ENCODE results near the gene ARID1B.

The ARID1B gene

DNA sequence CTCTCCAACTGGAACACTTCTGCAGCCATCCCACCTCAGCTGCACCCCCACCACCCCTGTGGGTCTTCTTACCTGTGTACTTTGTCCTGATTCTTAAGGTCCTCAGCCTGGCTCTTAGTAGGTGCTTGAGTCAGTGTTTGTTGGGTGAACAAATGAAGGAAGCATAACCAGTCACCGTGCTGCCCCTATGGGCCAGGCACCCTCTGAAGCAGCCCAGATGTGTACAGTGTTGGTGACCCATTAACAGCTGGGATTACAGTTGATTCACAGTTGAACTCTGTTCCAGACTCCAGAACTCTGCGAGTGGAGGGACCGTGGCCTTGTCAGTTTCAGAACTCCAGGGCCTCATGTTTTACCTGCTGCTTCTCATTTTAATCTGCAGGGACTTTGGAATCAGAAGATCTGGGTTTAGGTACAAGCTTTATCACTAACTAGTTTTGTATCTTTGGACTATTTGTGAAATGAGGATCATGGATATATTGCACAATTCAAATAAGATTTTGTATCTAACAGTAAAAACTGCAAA, 342.4 kb downstream of the ARID1B start:
- TF ChIP-seq, protein P1, sequence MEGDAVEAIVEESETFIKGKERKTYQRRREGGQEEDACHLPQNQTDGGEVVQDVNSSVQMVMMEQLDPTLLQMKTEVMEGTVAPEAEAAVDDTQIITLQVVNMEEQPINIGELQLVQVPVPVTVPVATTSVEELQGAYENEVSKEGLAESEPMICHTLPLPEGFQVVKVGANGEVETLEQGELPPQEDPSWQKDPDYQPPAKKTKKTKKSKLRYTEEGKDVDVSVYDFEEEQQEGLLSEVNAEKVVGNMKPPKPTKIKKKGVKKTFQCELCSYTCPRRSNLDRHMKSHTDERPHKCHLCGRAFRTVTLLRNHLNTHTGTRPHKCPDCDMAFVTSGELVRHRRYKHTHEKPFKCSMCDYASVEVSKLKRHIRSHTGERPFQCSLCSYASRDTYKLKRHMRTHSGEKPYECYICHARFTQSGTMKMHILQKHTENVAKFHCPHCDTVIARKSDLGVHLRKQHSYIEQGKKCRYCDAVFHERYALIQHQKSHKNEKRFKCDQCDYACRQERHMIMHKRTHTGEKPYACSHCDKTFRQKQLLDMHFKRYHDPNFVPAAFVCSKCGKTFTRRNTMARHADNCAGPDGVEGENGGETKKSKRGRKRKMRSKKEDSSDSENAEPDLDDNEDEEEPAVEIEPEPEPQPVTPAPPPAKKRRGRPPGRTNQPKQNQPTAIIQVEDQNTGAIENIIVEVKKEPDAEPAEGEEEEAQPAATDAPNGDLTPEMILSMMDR (conservative IDR thresholded peaks at IDR 0.05; ENCODE audit: low read depth, low read length) = no peak
- H3K4me3 ChIP-seq (ENCODE audit: low read depth, low read length) = no peak overlapping the region
- DNase-seq (ENCODE audit: low read depth) = no peak

DNA sequence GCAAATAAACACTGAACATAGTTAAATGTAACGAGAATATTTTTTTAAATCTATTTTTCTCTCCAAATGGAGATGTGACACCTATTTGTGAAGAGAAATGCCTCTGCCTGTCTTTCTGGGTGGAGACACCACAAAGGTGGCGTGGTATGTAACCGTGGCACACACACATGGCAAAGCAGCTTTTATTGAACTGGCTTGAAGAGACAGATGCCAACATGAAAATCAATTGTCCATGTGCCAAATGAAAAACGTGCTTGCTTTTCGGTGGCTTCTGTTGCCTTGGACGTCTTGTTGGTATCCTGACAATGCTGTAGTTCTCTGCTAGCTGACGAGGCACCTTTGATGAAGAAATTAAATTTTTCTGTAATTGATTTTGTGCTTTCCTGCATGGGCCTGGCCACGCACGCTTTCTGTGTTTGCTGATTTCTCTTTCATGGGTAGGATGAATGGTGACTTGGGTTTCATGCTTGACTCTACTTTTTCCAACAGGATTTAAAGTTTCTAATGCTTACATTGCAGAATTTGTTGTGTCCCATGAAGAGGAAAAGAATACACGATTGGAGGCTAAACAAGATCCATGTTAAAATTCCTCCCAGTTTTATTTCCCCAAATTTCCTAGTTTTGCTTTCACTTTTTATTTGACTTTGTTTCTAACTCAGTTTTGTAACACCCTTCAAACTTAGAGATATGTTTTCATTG, 343.5 kb downstream of the ARID1B start:
- no peak for DNase-seq (ENCODE audit: low read depth)
- no peak overlapping the region for H3K4me3 ChIP-seq (ENCODE audit: low read depth, low read length)
- TF ChIP-seq, protein P1 (conservative IDR thresholded peaks at IDR 0.05; ENCODE audit: low read depth, low read length) = no peak

DNA sequence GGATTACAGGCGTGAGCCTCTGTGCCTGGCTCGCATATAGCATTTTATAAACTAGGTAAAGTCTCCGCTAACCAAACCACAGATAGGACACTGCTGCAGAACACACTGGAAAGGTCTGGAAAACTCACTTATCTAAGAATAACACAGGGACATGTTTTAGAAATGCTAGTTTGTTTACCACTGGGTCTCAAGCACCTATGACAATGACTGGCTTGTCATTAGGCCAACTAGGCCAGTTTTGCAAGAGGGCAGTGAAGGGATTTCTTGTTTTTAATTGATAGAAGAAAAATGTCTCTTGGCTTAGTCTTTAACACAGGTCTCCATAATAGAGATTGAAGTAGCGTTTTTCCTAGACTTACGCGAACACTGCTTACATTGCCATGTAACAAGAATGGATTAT, 344.7 kb downstream of the ARID1B start:
- H3K4me3 ChIP-seq (ENCODE audit: low read depth, low read length) = no peak overlapping the region
- TF ChIP-seq, protein P1 (conservative IDR thresholded peaks at IDR 0.05; ENCODE audit: low read depth, low read length) = no peak
- no peak for DNase-seq (ENCODE audit: low read depth)

DNA sequence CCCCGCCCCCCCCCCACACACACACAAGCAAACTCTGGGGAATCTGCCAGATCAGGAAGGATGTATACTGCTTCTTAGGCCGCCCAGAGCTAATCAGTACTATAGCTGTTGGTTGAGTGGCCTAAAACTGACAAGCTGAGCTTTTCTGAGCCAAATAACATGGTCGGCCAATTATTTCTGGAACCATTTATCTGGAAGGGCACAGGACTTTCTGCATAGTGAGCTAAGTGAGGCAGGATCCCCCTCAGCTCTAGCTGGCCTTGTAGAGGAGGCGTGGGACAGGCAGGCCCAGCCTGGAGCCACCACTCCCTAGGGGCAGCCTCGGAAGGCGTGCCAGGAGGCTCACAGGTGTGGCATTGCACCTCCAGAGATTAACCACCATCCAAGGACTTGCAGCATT, 346.1 kb downstream of the ARID1B start:
- TF ChIP-seq, protein P1 (conservative IDR thresholded peaks at IDR 0.05; ENCODE audit: low read depth, low read length) = no peak
- no peak for DNase-seq (ENCODE audit: low read depth)
- no peak overlapping the region for H3K4me3 ChIP-seq (ENCODE audit: low read depth, low read length)

DNA sequence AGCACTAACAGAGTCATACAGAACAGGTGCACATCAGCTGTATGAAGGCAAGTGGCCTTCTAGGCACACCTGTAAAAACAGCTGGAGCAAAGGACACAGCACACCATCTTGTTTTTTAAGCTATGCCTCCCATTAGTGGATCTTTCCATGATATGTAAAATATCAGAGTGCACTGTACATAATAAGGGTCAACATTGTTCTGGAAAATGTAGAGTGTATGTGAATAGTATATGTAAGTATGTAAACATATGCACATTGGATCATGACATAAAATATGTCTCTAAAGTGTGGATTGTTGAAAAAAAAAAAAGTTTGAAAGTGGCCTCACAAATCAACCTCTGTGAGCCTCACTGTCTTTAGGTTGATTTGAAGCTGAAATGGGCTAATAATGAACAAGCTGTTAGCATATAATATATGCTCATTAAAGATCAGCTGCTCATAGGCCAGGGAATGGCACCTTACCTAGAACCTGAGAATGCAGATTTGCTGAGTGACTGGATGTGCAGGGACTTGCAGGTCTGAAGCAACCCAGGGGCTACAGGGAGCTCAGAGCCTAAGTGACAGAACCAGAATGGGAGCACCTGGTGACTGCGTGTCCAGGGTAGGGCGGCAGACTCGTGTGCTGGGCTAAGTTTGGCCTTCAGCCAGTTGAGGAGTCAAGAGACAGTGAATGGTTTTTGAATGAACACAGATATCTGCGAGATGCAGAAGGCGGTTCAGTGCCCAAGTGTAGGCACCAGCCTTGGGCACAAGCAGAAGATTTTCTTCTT, 347.5 kb downstream of the ARID1B start:
- DNase-seq (ENCODE audit: low read depth) = no peak
- H3K4me3 ChIP-seq (ENCODE audit: low read depth, low read length) = no peak overlapping the region
- TF ChIP-seq, protein P1 (conservative IDR thresholded peaks at IDR 0.05; ENCODE audit: low read depth, low read length) = no peak

DNA sequence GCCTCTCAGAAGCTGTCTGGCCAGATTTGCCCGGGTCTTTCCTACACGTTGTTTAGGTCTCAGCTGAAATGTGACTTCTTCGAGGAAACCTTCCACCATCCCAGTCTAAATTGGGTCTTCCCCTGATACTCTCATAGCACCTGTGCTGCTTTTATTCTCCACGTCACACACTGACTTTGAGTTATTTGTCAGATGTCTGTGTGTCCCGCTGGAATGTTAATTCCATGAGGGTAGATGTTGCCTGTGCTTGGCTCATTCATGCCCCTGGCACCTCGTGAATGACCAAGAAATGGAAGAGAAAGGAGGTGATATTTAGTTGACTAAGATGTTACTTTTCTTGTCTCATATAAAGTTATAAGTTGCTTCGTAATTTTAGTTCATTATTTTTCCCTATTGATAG, 348.4 kb downstream of the ARID1B start:
- DNase-seq (ENCODE audit: low read depth) = no peak
- H3K4me3 ChIP-seq (ENCODE audit: low read depth, low read length) = no peak overlapping the region
- TF ChIP-seq, protein P1 (conservative IDR thresholded peaks at IDR 0.05; ENCODE audit: low read depth, low read length) = no peak

All from choroid plexus epithelial cell (primary cell).